ENCODE results near the gene CILP. TPM values are rescaled to one million over a fixed set of nuclear protein-coding genes. Genes with fewer than 3 reads are reported as not detected.

Gene CILP
- total and polyA plus RNA-seq, 2 experiments from 2014 or later, result 0.03 TPM; not detected in 1

- no peak for TF ChIP-seq ZNF462 (CRISPR knock-in tag; IDR thresholded peaks at IDR 0.05)
- TF ChIP-seq JUNB (IDR thresholded peaks at IDR 0.05; ENCODE audit: unreplicated experiment), result no peak
Measured at GRCh38 chr15:65254356-65254755, 43.1 kb upstream of the CILP start (continued).

- Histone ChIP-seq H3K27ac (ENCODE audit: low read depth) (no peak overlapping the region), H3K4me1 (ENCODE audit: insufficient read depth) (no peaks in the 10 kb centered on the region; the same call in 1 of the 2 replicates), H3K36me3 (ENCODE audit: insufficient read depth) (no peaks in the 10 kb centered on the region), H3K9me2 (ENCODE audit: insufficient read depth) (no peaks in the 10 kb centered on the region), H3K4me2 (no peak overlapping the region), H3K27me3 (ENCODE audit: insufficient read depth) (no peaks in the 10 kb centered on the region), H3F3A (replicated peaks; ENCODE audit: low read depth) (no peaks in the 10 kb centered on the region), H2AFZ (no peak overlapping the region), H4K20me1 (replicated peaks; ENCODE audit: insufficient read depth) (no peaks in the 10 kb centered on the region), H3K79me2 (replicated peaks; ENCODE audit: insufficient read depth) (no peaks in the 10 kb centered on the region), H3K4me3 (no peak overlapping the region)
- ATAC-seq, result no peak
- Mint-ChIP-seq H3K9me3 (no peaks in the 10 kb centered on the region), H3K4me1 (peaks cover 21% of the 10 kb centered on the region; the same call in 2 of the 3 replicates), H3K27ac (no peak overlapping the region), H3K27me3 (ENCODE audit: insufficient read depth, low read depth, poor library complexity) (no peaks in the 10 kb centered on the region), H3K36me3 (ENCODE audit: low read depth) (no peaks in the 10 kb centered on the region), H3K4me3 (no peak overlapping the region)
- no peak for DNase-seq (ENCODE audit: low spot score)
- TF ChIP-seq NANOG (IDR thresholded peaks at IDR 0.05; ENCODE audit: borderline replicate concordance) (no peak), CREB1 (CRISPR knock-in tag; IDR thresholded peaks at IDR 0.05; ENCODE audit: low read depth) (no peak), ZNF331 (CRISPR knock-in tag; IDR thresholded peaks at IDR 0.05; ENCODE audit: low read depth) (no peak), EZH2phosphoT487 (IDR thresholded peaks at IDR 0.05; ENCODE audit: unreplicated experiment) (no peak), EZH2 (IDR thresholded peaks at IDR 0.05; ENCODE audit: low read depth, unreplicated experiment) (no peak), ZNF462 (CRISPR knock-in tag; IDR thresholded peaks at IDR 0.05) (no peak), ZNF114 (CRISPR knock-in tag; IDR thresholded peaks at IDR 0.05) (no peak), STAT1 (IDR thresholded peaks at IDR 0.05; ENCODE audit: unreplicated experiment) (no peak), ETS1 (IDR thresholded peaks at IDR 0.05) (no peak)
Measured at GRCh38 chr15:65249641-65250040, 38.4 kb upstream of the CILP start.
